HEK293T (cell line): Measurements from ENCODE around the gene LYPD8.

Experiments used
- ARNT ChIP-seq: fragments of 450-650 bp; IDR thresholded peaks from 2 replicates; pipeline ENCODE4 v1.6.1; 2017; ENCODE audit warnings: mild to moderate bottlenecking
- BHLHE40 ChIP-seq: fragments of 450-650 bp; IDR thresholded peaks from 2 replicates; pipeline ENCODE4 v1.6.1; 2016; ENCODE audit warnings: mild to moderate bottlenecking, moderate library complexity, borderline replicate concordance
- CTBP1 ChIP-seq: fragments of 450-650 bp; IDR thresholded peaks from 2 replicates; pipeline ENCODE4 v1.6.1; 2016; ENCODE audit warnings: borderline replicate concordance
- ELF4 ChIP-seq: fragments of 450-650 bp; IDR thresholded peaks from 2 replicates; pipeline ENCODE4 v1.6.1; 2017; ENCODE audit warnings: antibody characterized with exemption
- FOXA1 ChIP-seq: fragments of 450-650 bp; IDR thresholded peaks from 2 replicates; pipeline ENCODE4 v1.6.1; 2016; ENCODE audit warnings: mild to moderate bottlenecking
- FOXK2 ChIP-seq: fragments of 450-650 bp; IDR thresholded peaks from 2 replicates; pipeline ENCODE4 v1.6.1; 2016; ENCODE audit warnings: mild to moderate bottlenecking
- FOXM1 ChIP-seq: fragments of 450-650 bp; IDR thresholded peaks from 2 replicates; pipeline ENCODE4 v1.6.1; 2017; ENCODE audit warnings: mild to moderate bottlenecking, borderline replicate concordance
- HDGF ChIP-seq: fragments of 450-650 bp; IDR thresholded peaks from 2 replicates; pipeline ENCODE4 v1.6.1; 2017; ENCODE audit warnings: antibody characterized with exemption, borderline replicate concordance
- NFRKB ChIP-seq: fragments of 450-650 bp; IDR thresholded peaks from 2 replicates; pipeline ENCODE4 v1.6.1; 2016; ENCODE audit warnings: mild to moderate bottlenecking, moderate library complexity
- SP1 ChIP-seq: fragments of 450-650 bp; IDR thresholded peaks from 2 replicates; pipeline ENCODE4 v1.6.1; 2017
- SUZ12 ChIP-seq: fragments of 450-650 bp; IDR thresholded peaks from 2 replicates; pipeline ENCODE4 v1.6.1; 2016; ENCODE audit warnings: mild to moderate bottlenecking
- TARDBP ChIP-seq: fragments of 450-650 bp; IDR thresholded peaks from 2 replicates; pipeline ENCODE4 v1.6.1; 2016
- ZNF384 ChIP-seq: fragments of 450-650 bp; IDR thresholded peaks from 2 replicates; pipeline ENCODE4 v1.6.1; 2016
- TF ChIP-seq, protein P1 (sequence below): fragments of 450-650 bp; IDR thresholded peaks from 2 replicates; pipeline ENCODE4 v1.6.1; 2016

DNA sequence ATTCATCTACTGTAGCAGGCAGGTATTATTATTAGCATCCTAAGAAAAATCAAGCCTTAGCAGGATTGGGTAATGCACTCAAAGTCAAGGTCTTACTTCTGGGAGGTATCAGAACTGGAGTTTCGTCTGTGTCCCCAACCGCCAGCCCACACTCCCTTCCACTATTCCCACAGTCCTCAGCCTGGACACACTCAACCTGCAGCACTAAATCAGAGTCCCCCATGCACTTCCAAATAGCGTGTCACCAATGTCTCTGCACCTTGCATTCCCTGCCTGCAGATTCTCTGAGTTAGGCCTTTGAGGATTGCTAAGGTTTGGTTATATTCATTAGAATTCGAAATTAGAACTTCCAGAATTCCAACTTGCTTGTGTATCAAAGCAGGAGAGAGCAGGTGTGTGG lies 3.9 kb downstream of the LYPD8 start:
- TF ChIP-seq HDGF (no peak), SP1 (no peak), FOXM1 (no peak), NFRKB (no peak), FOXA1 (no peak), FOXK2 (no peak), ZNF384 (no peak), ARNT (no peak), CTBP1 (no peak), SUZ12 (no peak), BHLHE40 (no peak), TARDBP (no peak), ELF4 (no peak)
- TF ChIP-seq, protein P1, sequence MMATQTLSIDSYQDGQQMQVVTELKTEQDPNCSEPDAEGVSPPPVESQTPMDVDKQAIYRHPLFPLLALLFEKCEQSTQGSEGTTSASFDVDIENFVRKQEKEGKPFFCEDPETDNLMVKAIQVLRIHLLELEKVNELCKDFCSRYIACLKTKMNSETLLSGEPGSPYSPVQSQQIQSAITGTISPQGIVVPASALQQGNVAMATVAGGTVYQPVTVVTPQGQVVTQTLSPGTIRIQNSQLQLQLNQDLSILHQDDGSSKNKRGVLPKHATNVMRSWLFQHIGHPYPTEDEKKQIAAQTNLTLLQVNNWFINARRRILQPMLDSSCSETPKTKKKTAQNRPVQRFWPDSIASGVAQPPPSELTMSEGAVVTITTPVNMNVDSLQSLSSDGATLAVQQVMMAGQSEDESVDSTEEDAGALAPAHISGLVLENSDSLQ = no peak
